ENCODE data around the gene DNMT1. TPM values are rescaled to one million over a fixed set of nuclear protein-coding genes. Genes with fewer than 3 reads are reported as not detected.

Gene DNMT1
- total RNA-seq, 1 donor from 2014 or later, result 25.1 TPM

DNA sequence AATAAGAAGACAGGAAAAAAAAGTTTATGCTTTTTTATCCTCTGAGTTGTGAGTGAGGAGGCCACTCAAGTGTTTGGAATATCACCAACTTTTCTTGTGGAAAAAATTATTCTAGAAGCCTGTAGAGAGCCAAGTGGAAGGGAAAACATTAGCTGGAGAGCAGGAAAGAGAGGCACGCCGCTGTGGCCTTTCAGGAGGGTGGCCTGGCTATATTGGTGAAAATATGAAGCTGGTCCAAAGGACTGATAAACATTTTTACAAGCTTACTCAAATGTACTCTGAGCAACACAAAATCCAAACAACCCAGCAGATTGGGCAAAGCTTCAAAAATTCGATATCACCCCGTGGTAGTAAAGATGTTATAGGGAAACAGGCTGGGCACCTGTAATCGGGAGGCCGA is 72.7 kb downstream of the DNMT1 start:
- ATAC-seq, result no peak
- DNase-seq, result no peak
- intact Hi-C loops (cut with micrococcal nuclease), result no loop called here

- intact Hi-C loops (cut with micrococcal nuclease), result no loop called here
- ATAC-seq (peak; percentile 14), DNase-seq (no peak)
Measured at GRCh38 chr19:10120538-10121189, 74.1 kb downstream of the DNMT1 start.

DNA sequence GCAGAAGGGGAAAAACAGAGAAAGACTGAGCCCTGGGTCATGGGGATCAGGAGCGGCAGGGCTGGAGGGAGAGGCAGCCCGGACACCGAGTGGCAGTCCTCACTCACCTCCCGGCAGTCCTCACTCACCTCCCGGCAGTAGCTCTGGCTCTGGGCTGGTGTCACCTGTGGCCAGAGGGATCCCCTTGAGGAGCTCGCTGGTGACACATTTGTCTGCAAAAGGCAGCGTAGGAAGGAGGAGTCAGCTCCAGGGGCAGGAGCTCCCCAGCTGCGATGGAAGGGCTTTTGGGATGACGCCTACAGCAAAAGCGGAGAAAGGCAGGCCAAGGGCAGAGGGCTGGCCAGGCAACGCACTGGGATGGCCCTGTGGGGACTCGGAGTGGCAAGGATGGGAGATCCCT is 75.8 kb downstream of the DNMT1 start:
- intact Hi-C loops (cut with micrococcal nuclease), result no loop called here
- DNase-seq (no peak), ATAC-seq (no peak)

DNA sequence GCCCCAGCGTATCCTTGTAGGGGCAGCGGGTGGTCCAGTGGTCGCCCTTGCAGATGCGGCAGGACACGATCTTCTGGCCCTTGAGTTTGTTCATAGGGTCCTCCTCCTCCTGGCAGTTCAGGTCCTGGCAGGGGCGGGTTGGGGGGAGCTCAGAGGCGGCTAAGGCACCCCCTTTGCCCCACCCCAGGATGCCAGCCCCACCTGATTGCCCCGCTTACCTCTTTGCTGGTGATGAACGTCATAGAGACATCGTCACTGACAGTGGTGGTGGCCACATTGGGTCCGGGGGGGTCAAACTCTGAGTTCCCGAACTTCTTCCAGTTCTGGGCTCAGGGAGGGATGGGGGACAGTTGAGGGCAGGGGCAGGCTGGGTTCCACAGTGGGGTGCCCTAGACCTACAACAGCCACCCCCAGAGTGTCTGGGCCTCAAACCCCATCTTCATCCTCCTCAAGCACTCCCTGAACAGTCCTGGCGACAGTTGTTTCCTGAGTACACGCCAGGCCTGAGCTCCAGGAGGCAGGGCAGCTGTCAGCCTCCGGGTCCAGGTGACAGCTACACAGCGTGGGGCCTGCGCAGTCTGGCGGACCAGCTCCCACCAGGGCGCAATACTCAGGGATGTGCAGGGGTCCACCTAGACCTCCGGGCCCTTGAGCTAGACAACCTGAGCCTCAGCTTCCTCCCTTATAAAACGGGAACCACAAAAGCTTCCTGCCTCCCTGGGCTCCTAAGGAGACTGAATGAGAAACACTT is 77.7 kb downstream of the DNMT1 start:
- no peak for ATAC-seq
- intact Hi-C loops (cut with micrococcal nuclease), result no loop called here
- no peak for DNase-seq

DNA sequence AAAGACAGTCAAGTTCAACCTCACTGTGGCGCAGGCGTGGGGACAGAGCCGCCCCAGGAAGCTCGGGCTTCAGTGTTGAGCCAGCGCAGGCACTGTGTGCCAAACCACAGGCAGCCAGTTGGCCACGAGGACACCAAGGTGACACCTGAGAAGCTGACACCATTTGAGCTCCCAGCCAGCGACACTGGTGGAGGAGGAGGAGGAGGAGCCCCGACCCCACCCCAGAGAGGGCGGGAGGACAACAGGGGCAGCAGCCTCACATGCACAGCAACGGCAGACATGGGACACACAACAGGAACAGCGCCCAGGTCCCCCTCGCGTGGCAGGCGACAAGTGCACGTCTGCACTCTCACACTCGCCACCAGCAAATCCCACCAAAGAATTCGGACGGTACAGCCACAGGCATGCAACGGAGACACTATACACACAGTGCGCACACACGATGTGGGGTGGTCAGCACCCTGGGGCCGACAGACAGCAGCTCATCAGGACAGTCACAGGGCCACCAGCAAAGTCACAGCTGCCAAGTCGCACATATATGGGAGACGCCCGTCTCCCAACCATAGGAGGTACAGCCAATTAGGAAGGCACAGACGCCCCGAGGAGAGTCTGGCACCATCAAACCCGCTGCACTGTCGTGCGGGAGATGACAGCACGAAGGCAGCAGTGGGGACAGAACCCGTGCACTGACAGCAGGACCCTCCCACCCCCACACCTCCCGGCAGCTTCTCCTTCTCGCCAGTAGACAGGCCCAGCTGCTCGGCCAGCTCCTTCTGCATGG is 78.5 kb downstream of the DNMT1 start:
- intact Hi-C loops (cut with micrococcal nuclease), result no loop called here
- ATAC-seq (no peak), DNase-seq (no peak)

GRCh38 chr19:10115392-10116084 is 79.2 kb downstream of the DNMT1 start:
- ATAC-seq, result no peak
- intact Hi-C loops (cut with micrococcal nuclease), result no loop called here

DNA sequence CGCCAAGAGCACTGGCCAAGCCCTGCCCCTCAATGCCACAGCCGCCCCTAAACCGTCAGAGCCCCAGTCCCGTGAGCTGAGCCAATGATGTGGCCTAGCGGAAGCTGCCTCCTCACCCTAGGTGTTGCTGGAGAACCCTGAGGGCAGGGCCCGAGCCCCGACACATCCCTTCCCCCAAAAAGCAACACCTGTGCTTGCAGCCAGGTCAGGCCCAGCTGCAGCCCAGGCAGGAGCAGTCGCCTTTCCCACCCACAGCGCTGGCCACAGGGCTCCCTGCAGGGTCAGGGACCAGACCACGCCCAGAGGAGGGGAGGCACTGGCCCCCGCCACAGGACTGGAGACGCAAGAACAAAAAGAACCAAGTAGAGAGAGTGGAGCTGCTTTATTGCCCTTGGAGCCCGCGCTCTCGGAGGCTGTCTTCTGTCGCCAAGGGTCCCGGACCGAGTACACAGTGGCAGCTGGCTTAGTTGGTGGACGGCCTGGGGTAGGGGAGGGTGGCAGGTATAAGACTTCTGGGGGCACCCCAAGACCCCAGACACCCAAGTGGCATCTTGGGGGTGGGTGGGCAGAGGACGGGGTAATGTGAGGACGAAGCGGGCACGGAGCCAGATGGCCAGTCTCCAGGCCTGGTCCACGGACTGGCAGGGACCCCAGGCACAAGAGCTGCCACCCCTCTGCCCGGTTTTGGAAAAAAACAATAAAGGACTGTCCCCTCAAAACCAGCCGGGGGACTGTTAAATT is 79.9 kb downstream of the DNMT1 start:
- intact Hi-C loops (cut with micrococcal nuclease), result no loop called here
- DNase-seq (no peak), ATAC-seq (no peak)

More at GRCh38 chr19:10115392-10116084, 79.2 kb downstream of the DNMT1 start:
- DNase-seq, result no peak

DNA sequence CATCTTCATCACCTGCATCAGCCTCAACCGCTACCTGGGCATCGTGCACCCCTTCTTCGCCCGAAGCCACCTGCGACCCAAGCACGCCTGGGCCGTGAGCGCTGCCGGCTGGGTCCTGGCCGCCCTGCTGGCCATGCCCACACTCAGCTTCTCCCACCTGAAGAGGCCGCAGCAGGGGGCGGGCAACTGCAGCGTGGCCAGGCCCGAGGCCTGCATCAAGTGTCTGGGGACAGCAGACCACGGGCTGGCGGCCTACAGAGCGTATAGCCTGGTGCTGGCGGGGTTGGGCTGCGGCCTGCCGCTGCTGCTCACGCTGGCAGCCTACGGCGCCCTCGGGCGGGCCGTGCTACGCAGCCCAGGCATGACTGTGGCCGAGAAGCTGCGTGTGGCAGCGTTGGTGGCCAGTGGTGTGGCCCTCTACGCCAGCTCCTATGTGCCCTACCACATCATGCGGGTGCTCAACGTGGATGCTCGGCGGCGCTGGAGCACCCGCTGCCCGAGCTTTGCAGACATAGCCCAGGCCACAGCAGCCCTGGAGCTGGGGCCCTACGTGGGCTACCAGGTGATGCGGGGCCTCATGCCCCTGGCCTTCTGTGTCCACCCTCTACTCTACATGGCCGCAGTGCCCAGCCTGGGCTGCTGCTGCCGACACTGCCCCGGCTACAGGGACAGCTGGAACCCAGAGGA is 80.6 kb downstream of the DNMT1 start:
- intact Hi-C loops (cut with micrococcal nuclease), result no loop called here
- ATAC-seq (peak; percentile 4), DNase-seq (no peak)

GRCh38 chr19:10113592-10113963 is 81.2 kb downstream of the DNMT1 start:
- intact Hi-C loops (cut with micrococcal nuclease), result no loop called here
- DNase-seq, result peak; percentile 43
- ATAC-seq, result peak; percentile 10

- intact Hi-C loops (cut with micrococcal nuclease), result no loop called here
- ATAC-seq (peak; percentile 39), DNase-seq (peak; percentile 66)
Measured at GRCh38 chr19:10112895-10113591, 81.7 kb downstream of the DNMT1 start.

DNA sequence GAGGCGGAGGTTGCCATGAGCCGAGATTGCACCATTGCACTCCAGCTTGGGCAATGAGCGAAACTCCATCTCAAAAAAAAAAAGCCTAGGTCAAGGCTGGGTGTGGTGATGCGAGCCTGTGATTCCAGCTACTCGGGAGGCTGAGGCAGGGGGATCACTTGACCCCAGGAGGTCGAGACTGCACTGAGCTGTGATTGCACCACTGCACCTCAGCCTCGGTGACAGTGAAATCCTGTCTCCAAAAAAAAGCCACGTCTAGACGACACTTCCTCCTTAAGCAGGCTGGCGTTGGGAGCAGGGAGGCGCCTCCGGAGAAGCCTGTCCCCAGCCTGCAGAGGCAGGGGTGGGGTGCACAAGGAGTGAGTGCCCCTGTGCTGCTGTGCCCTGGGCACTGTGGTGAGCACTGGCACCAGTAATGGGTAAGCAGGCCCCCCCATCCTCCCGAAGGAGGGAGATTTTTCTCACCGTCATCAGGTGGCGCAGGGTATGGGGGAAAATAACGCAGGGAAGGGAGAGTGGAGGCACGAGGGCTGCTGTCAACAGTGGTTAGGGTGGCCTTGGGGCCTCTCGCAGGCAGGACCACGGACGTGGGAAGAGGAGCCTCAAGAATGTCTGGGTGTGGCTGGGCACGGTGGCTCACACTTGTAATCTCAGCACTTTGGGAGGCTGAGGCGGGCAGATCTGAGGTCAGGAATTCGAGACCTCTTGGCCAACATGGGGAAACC is 82.6 kb downstream of the DNMT1 start:
- intact Hi-C loops (cut with micrococcal nuclease), result no loop called here
- ATAC-seq (peak; percentile 10), DNase-seq (no peak)

DNA sequence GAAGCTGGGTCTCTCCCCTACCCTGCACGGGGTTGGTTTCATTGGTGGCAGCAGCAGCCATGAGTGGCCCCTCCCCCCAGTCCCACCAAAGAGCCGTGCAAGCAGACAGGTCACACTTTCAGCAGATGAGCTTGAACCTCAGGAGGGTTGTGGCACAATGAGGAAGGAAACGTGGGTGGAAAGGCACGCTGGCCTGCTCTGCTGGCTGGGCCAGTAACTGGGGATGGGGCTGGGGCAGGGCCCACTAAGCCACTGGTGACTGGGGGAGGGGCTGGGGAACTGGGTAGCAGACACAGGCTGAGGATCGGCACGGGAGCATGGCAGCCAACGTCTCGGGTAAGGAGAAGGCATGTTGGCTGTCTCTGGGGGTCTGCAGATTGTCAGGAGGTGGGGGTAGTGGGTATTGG is 83.3 kb downstream of the DNMT1 start, which contains the start of gene P2RY11:
P2RY11 (plus strand) TSS at position 289 of the 407 bp plus-strand sequence; CDS start at position 318, 29 bp downstream.
- ATAC-seq (no peak), DNase-seq (no peak)
- intact Hi-C loops (cut with micrococcal nuclease), result no loop called here

DNA sequence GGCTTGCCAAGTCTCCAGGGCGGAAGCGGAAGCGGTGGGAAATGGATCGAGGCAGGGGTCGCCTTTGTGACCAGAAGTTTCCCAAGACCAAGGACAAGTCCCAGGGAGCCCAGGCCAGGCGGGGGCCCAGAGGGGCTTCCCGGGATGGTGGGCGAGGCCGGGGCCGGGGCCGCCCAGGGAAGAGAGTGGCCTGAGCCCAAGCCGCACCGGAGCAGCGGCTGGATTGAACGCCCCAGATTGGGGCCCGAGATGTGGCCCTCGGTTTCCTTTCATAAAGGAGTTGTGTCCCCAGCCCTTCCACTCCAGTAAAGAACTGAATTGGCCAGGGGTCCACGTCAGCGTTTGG is 83.8 kb downstream of the DNMT1 start:
- no peak for ATAC-seq
- DNase-seq, result no peak
- intact Hi-C loops (cut with micrococcal nuclease), result no loop called here

GRCh38 chr19:10110076-10110971 is 84.4 kb downstream of the DNMT1 start:
- intact Hi-C loops (cut with micrococcal nuclease), result no loop called here
- ATAC-seq (no peak), DNase-seq (no peak)

DNA sequence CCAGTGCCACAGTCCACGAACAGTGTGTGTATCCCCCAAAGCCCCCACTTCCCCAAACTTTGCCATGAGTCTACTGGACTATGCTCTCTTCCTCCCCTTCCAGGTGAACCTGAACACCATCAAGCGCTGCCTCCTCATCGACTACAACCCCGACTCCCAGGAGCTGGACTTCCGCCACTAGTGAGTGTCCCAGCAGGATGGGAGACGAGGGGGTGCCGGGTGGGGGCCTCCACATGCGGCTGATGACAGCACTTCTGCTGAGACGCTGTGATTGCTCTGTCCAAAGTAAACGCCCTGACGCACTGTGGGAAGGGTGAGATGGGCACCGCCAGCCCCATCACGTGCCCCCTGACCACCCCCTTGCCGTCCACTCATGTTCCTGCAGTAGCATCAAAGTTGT is 85.2 kb downstream of the DNMT1 start:
- DNase-seq (no peak), ATAC-seq (no peak)

DNA sequence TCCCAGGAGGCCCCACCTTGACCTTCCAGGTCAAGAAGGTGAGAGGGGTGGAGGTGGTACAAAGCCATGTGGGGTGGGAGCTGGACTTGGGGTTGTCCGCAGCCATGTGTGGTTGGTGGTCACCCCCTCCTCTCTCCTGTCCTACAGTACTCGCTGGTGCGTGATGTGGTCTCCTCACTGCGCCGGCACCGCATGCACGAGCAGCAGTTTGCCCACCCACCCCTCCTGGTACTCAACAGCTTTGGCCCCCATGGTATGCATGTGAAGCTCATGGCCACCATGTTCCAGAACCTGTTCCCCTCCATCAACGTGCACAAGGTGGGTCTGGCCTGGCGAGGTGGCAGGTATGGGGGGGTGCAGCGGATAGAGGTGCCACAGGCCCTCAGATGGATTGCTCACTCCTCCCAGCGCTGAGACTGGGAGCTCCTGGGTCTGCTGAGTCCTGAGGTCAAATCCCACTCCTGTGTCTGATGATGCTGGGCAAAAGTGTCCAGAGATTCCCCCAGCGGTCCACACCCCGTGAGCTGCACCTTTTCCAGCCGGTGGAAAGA is 86.9 kb downstream of the DNMT1 start:
- no peak for ATAC-seq
- intact Hi-C loops (cut with micrococcal nuclease), result no loop called here
- no peak for DNase-seq

More for the DNA sequence above, 85.2 kb downstream of the DNMT1 start:
- intact Hi-C loops (cut with micrococcal nuclease), result no loop called here

Data from left ventricle myocardium superior (tissue), 1 donor.